Cardiac fibroblast (primary cell): ENCODE measurements around the gene PIK3R1.

Experiments used
- DNase-seq, 2 donors: peaks; one replicate each; pipeline versions ENCODE4 v3.0.0 to v3.0.0-alpha.2; 2010; ENCODE audit warnings: low read depth in 2 of 2
- H3K4me3 ChIP-seq, 2 donors: replicated peaks in 1 of 2; 1 replicate in 1 of 2; 2 replicates in 1 of 2; pipeline ENCODE4 v1.5.1; 2011; ENCODE audit warnings: low read depth in 2 of 2, low read length in 2 of 2, mild to moderate bottlenecking in 2 of 2, moderate library complexity in 1 of 2
- TF ChIP-seq, protein P1 (sequence below): IDR thresholded peaks from one replicate; pipeline ENCODE4 v1.5.1; 2011; ENCODE audit warnings: low read depth, mild to moderate bottlenecking, low read length, inconsistent platforms

PIK3R1 gene

DNA sequence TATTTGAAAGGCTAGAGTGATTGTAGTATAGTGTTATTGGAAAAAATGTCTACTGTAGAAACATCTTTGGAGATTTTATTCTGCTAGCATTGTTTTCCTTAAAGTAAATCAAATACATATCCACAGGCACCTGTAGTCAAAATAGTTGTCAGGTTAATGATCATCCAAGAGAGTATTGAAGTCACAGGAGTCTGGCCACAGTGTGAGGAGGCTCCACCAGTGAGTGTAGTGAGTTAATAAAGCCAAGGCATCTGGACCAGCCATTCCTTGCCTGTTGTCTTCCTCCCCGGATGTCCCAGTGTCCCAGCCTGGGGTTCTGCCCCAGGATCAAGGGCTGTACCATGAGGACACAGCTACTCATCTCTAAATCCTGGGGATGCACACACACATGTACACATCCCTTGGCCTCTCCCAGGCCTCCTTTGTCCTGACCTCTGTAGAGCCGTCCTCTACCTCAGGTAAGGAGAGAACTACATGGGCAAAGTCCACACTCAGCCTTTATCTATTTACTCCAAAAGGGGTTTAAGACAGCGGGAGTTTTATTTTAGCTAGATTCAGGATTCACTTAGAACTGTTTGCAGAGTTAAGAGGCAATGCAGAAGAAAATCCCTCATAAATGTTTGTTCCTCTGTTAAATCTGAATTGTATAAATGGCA, 3.7 kb downstream of the PIK3R1 start:
- no peak overlapping the region for H3K4me3 ChIP-seq
- no peak for DNase-seq
- TF ChIP-seq, protein P1, sequence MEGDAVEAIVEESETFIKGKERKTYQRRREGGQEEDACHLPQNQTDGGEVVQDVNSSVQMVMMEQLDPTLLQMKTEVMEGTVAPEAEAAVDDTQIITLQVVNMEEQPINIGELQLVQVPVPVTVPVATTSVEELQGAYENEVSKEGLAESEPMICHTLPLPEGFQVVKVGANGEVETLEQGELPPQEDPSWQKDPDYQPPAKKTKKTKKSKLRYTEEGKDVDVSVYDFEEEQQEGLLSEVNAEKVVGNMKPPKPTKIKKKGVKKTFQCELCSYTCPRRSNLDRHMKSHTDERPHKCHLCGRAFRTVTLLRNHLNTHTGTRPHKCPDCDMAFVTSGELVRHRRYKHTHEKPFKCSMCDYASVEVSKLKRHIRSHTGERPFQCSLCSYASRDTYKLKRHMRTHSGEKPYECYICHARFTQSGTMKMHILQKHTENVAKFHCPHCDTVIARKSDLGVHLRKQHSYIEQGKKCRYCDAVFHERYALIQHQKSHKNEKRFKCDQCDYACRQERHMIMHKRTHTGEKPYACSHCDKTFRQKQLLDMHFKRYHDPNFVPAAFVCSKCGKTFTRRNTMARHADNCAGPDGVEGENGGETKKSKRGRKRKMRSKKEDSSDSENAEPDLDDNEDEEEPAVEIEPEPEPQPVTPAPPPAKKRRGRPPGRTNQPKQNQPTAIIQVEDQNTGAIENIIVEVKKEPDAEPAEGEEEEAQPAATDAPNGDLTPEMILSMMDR = no peak

- TF ChIP-seq, protein P1 = no peak
- no peak overlapping the region for H3K4me3 ChIP-seq
- DNase-seq = no peak
These were observed 4.7 kb downstream of the PIK3R1 start for GRCh38 chr5:68220260-68220659.

GRCh38 chr5:68220914-68221313, 5.4 kb downstream of the PIK3R1 start:
- TF ChIP-seq, protein P1 = no peak
- no peak for DNase-seq
- no peak overlapping the region for H3K4me3 ChIP-seq

DNA sequence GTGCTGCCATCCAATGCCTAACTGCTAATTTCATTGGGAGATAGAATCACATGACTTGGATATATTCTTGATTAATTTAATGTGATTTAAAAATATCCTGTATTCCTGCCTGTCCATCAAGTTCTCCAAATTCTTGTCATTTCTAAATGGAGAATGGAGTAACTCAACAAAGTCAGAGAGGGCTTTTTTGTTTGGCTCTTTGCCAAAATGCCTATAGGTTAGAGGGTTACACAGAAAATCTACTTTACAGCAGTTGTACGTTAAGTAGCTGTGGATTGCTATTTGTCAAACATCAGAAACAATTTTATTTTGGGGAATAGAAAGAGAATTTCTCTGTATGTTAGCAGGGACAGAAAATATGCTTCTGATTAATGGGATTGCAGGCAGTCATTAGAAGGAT, 5.9 kb downstream of the PIK3R1 start:
- no peak for DNase-seq
- no peak overlapping the region for H3K4me3 ChIP-seq
- TF ChIP-seq, protein P1 = no peak

- DNase-seq = no peak
- TF ChIP-seq, protein P1 = no peak
- no peak overlapping the region for H3K4me3 ChIP-seq
These were observed 6.8 kb downstream of the PIK3R1 start for GRCh38 chr5:68222310-68222709.

- no peak overlapping the region for H3K4me3 ChIP-seq
- TF ChIP-seq, protein P1 = no peak
- DNase-seq = no peak
These were observed 7.3 kb downstream of the PIK3R1 start for GRCh38 chr5:68222824-68223354.

GRCh38 chr5:68223904-68224303, 8.3 kb downstream of the PIK3R1 start:
- no peak overlapping the region for H3K4me3 ChIP-seq
- TF ChIP-seq, protein P1 = no peak
- no peak for DNase-seq
